ENCODE data around the gene ECE1. TPM values are rescaled to one million over a fixed set of nuclear protein-coding genes. Genes with fewer than 3 reads are reported as not detected.
A peak's percentile ranks its signal among the peaks of the same experiment; 100 is the strongest.

ECE1 gene
- total RNA-seq, 4 donors from 2014 or later = 68.3 to 94.7 (median 69.9) TPM

DNA sequence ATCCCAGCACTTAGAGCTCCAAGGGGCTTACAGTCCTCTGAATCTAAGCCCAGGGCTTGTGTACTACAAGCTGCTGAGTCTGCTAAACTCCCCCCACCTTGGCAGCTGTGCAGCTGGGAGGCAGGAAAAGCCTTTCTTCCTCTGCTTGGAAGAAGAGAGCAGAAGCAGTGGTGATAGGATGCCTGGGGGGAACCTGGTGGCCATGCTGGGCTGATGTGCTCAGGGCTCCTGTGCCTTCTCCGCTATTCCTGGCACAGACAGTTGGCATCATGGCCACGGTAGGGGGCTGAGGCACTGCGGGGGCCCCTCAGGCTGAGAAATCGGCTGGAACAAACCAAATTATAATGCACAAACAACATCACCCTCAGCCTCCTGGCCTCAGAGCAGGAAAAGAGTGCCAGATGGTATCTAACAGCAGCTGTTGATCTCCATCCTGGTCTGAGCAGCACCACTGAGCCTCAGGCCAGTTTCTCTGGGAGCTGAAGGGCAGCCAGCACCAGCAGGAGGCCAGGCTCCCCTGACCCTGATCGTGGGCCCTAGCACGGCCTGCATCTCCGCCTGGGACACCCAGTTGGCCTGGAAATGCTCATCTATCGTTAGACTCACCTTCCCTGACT, 35.8 kb downstream of the ECE1 start:
- ATAC-seq = peak; percentile 24
- H3K36me3 ChIP-seq = peaks cover 0 to 94% of the 10 kb centered on the region in 2 donors
- no peaks in the 10 kb centered on the region for H3K27me3 ChIP-seq
- H3K4me1 ChIP-seq = peaks cover 6 to 46% (median 29%) of the 10 kb centered on the region in 3 donors
- no peaks in the 10 kb centered on the region for H3K9me3 ChIP-seq
- no peak for TF ChIP-seq EP300 (IDR thresholded peaks at IDR 0.05)
- TF ChIP-seq, protein P1, sequence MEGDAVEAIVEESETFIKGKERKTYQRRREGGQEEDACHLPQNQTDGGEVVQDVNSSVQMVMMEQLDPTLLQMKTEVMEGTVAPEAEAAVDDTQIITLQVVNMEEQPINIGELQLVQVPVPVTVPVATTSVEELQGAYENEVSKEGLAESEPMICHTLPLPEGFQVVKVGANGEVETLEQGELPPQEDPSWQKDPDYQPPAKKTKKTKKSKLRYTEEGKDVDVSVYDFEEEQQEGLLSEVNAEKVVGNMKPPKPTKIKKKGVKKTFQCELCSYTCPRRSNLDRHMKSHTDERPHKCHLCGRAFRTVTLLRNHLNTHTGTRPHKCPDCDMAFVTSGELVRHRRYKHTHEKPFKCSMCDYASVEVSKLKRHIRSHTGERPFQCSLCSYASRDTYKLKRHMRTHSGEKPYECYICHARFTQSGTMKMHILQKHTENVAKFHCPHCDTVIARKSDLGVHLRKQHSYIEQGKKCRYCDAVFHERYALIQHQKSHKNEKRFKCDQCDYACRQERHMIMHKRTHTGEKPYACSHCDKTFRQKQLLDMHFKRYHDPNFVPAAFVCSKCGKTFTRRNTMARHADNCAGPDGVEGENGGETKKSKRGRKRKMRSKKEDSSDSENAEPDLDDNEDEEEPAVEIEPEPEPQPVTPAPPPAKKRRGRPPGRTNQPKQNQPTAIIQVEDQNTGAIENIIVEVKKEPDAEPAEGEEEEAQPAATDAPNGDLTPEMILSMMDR (IDR thresholded peaks at IDR 0.05) = no peak
- TF ChIP-seq POLR2AphosphoS5 (IDR thresholded peaks at IDR 0.05) = no peak
- H3K27ac ChIP-seq = peak overlapping the region in 3 of 4 donors; percentile 74 to 80 (median 76)
- WGBS, 2 donors (ENCODE audit: low coverage in 1 of 2) = 60% methylated on average over 1 of the region's 8 CpGs; no CpG with 5 or more reads in 1 of the 2 donors
- H3K4me3 ChIP-seq = no peak overlapping the region

DNA sequence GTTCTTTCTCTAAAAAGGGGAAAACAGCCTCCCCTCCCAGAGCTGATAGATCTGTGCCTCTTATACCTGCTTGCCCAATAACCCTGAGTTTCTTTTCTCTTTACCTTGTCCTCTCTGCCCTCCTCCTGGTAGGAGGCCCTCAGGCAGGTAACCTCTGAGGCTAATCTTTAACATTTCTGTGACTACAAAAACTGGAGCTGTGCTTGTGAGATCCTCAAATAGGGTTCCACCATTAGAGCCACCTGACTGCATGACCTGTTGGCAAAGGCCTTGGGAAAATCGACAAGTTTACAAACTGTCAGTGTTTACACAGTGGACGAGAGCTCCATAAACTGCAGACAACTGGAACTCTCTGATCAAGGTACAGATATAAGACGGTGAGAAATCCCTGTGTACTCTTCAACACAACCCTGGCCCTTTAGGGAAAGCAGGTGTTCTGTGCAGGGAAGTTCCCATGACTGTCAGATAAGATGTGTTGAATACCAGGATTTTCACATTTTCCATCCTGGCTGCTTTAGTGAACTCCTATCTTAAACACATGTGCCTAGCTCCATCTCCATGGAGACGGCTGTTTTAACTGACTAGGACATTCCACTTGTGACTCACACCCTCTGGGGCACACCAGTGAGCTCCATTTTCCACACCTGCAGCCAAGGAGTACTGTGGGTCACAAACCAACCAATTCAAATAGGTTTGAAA, 38.3 kb downstream of the ECE1 start:
- H3K27ac ChIP-seq = peak overlapping the region; percentile 69 to 90 (median 77)
- H3K4me1 ChIP-seq = peaks cover 6 to 46% (median 29%) of the 10 kb centered on the region in 3 donors
- H3K36me3 ChIP-seq = peaks cover 0 to 89% of the 10 kb centered on the region in 2 donors
- 8 to 18% methylated on average over 1 to 2 of the region's 4 CpGs for WGBS, 2 donors (ENCODE audit: low coverage in 1 of 2)
- no peaks in the 10 kb centered on the region for H3K9me3 ChIP-seq
- TF ChIP-seq POLR2AphosphoS5 (IDR thresholded peaks at IDR 0.05) (peak; percentile 79), POLR2A (IDR thresholded peaks at IDR 0.05) (no peak)
- H3K4me3 ChIP-seq = no peak overlapping the region
- ATAC-seq = peak; percentile 91
- no peaks in the 10 kb centered on the region for H3K27me3 ChIP-seq

DNA sequence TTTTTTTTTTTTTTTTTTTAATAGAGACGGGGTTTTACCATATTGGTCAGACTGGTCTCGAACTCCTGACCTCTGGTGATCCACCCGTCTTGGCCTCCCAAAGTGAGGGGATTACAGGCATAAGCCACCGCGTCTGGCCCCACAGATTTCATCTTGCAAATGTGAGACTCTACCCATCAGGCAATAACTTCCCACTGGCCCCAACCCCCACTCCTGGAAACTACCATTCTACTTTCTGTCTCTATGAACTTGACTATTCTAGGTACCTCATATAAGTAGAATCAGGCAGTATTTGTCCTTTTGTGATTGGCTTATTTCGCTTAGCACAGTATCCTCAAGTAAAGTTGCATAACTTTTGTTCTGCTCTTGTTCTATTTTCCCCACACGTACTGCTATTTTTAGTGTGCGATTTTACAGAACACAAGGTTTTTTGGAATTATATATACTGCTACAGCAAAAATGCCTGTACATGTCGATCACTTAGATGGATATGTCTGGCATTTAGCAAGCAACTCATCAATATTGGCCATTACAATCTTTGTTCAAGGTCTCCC, 40.2 kb downstream of the ECE1 start:
- H3K36me3 ChIP-seq = peaks cover 0 to 91% of the 10 kb centered on the region in 2 donors
- H3K27me3 ChIP-seq = no peaks in the 10 kb centered on the region
- WGBS, 2 donors (ENCODE audit: low coverage in 1 of 2) = 98% methylated on average over 6 to 9 of the region's 9 CpGs
- no peak for TF ChIP-seq POLR2AphosphoS5 (IDR thresholded peaks at IDR 0.05)
- no peak for TF ChIP-seq POLR2A (IDR thresholded peaks at IDR 0.05)
- TF ChIP-seq, protein P1 (IDR thresholded peaks at IDR 0.05) = no peak
- no peaks in the 10 kb centered on the region for H3K9me3 ChIP-seq
- peaks cover 6 to 37% (median 25%) of the 10 kb centered on the region in 3 donors for H3K4me1 ChIP-seq
- no peak for ATAC-seq
- H3K27ac ChIP-seq = no peak overlapping the region
- H3K4me3 ChIP-seq = no peak overlapping the region

DNA sequence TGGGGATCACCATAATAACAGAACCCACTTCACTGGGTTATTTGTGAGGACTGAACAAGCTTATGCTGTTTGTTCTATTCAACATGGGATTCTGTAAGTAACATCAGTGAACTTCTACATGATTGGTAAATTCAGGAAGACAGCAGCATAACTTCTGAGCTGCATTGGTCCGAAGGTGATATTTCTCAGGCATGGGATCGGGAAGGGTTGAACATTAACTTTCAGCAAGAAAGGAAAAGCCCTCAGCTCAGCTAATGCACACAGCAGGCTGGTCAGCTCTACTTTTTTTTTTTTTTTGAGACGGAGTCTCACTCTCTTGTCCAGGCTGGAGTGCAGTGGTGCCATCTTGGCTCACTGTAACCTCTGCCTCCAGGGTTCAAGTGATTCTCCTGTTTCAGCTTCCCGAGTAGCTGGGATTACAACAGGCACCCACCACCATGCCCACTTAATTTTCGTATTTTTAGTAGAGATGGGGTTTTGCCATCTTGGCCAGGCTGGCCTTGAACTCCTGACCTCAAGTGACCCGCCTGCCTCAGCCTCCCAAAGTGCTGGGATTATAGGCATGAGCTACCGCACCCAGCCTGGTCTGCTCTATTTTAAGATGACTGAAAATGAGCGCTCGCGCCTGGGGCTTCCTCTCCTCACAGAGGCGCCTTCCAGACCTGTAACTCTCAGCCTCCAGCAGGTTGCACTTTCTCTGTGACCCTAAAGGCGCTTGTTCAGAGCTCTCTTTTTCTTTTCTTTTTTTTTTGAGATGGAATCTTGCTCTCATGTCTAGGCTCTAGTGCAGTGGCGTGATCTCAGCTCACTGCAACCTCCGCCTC, 42.2 kb downstream of the ECE1 start:
- no peak overlapping the region for H3K4me3 ChIP-seq
- H3K9me3 ChIP-seq = no peaks in the 10 kb centered on the region
- H3K27me3 ChIP-seq = no peaks in the 10 kb centered on the region
- 88 to 100% methylated on average over 2 to 6 of the region's 14 CpGs for WGBS, 2 donors (ENCODE audit: low coverage in 1 of 2)
- no peak overlapping the region for H3K27ac ChIP-seq
- peaks cover 6 to 18% (median 14%) of the 10 kb centered on the region in 3 donors for H3K4me1 ChIP-seq
- no peak for ATAC-seq
- H3K36me3 ChIP-seq = peaks cover 0 to 95% of the 10 kb centered on the region in 2 donors
- TF ChIP-seq EP300 (IDR thresholded peaks at IDR 0.05) = no peak
- TF ChIP-seq, protein P1 (IDR thresholded peaks at IDR 0.05) = no peak
- TF ChIP-seq POLR2A (IDR thresholded peaks at IDR 0.05) = no peak
- no peak for TF ChIP-seq POLR2AphosphoS5 (IDR thresholded peaks at IDR 0.05)
